ENCODE data around the gene SUSD3. TPM values are rescaled to one million over a fixed set of nuclear protein-coding genes. Genes with fewer than 3 reads are reported as not detected.

The SUSD3 gene
- polyA plus RNA-seq, 6 donors from 2014 or later, result 35.3 to 70.1 (median 52.5) TPM

Other genes starting within 250 kb of the SUSD3 start
- gene ZNF484, start 180.7 kb upstream of the SUSD3 start, polyA plus RNA-seq (ENCODE audit: low read depth in 6 of 6), result 1 to 10 TPM; 3.8 to 6.3 (median 5.2) TPM
- gene FGD3, start 111.2 kb upstream of the SUSD3 start, polyA plus RNA-seq (ENCODE audit: low read depth in 6 of 6), result 100 to 1,000 TPM in 1 of 6 donors, 10 to 100 TPM in 5; 37.0 to 115 (median 65.8) TPM
- 10 to 100 TPM; 18.4 to 37.3 (median 27.4) TPM for gene CARD19, start 37.5 kb downstream of the SUSD3 start, polyA plus RNA-seq (ENCODE audit: low read depth in 6 of 6)
- 10 to 100 TPM in 1 of 6 donors, 1 to 10 TPM in 5; 4.3 to 14.2 (median 7.1) TPM for gene NINJ1, start 75.5 kb downstream of the SUSD3 start, polyA plus RNA-seq (ENCODE audit: low read depth in 6 of 6)
- not detected for gene WNK2, start 125.4 kb downstream of the SUSD3 start, polyA plus RNA-seq (ENCODE audit: low read depth in 6 of 6)